Fibroblast of villous mesenchyme (primary cell): Measurements from ENCODE around the gene CDH23. TPM values are rescaled to one million over a fixed set of nuclear protein-coding genes. Genes with fewer than 3 reads are reported as not detected.

Experiments
- DNase-seq: peaks from one replicate; pipeline ENCODE4 v3.0.0-alpha.2; 2010; ENCODE audit warnings: low read depth
- H3K4me3 ChIP-seq: 2 replicates; pipeline ENCODE4 v1.5.1; 2011; ENCODE audit warnings: low read depth, mild to moderate bottlenecking, low read length
- total RNA-seq: library from RNA; depleted of rRNA; stranded (reverse); fragments of >200 nt; gene quantifications from 2 replicates; pipeline ENCODE4 v1.2.3, GENCODE V29; 2012
- TF ChIP-seq, protein P1 (sequence below): IDR thresholded peaks from 2 replicates; pipeline ENCODE4 v1.5.1; 2012; ENCODE audit warnings: low read depth, mild to moderate bottlenecking, low read length; ENCODE audit not compliant: insufficient read depth

Gene CDH23
- total RNA-seq, 1 donor = under 0.01 TPM

DNA sequence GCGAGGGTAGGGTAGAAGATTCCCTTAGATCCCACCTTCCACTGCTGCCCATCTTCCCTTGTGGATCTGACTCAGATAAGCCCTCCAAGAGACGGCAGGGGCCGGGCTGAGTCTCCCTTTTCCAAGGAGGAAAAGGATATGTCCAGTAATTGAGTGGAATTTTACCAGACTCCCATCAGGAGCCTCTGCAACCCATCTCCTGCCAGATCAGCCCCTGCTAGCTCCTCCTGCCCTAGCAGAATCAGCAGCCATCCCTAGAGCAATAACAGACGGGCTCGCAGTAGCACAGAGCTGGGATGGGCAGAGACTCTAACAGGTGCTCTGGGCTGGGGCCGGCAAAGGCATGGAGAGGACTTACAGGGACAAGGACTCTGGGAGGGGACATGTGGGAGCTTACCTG lies 249.3 kb downstream of the CDH23 start:
- TF ChIP-seq, protein P1, sequence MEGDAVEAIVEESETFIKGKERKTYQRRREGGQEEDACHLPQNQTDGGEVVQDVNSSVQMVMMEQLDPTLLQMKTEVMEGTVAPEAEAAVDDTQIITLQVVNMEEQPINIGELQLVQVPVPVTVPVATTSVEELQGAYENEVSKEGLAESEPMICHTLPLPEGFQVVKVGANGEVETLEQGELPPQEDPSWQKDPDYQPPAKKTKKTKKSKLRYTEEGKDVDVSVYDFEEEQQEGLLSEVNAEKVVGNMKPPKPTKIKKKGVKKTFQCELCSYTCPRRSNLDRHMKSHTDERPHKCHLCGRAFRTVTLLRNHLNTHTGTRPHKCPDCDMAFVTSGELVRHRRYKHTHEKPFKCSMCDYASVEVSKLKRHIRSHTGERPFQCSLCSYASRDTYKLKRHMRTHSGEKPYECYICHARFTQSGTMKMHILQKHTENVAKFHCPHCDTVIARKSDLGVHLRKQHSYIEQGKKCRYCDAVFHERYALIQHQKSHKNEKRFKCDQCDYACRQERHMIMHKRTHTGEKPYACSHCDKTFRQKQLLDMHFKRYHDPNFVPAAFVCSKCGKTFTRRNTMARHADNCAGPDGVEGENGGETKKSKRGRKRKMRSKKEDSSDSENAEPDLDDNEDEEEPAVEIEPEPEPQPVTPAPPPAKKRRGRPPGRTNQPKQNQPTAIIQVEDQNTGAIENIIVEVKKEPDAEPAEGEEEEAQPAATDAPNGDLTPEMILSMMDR = no peak
- no peak for DNase-seq
- H3K4me3 ChIP-seq = no peak overlapping the region

DNA sequence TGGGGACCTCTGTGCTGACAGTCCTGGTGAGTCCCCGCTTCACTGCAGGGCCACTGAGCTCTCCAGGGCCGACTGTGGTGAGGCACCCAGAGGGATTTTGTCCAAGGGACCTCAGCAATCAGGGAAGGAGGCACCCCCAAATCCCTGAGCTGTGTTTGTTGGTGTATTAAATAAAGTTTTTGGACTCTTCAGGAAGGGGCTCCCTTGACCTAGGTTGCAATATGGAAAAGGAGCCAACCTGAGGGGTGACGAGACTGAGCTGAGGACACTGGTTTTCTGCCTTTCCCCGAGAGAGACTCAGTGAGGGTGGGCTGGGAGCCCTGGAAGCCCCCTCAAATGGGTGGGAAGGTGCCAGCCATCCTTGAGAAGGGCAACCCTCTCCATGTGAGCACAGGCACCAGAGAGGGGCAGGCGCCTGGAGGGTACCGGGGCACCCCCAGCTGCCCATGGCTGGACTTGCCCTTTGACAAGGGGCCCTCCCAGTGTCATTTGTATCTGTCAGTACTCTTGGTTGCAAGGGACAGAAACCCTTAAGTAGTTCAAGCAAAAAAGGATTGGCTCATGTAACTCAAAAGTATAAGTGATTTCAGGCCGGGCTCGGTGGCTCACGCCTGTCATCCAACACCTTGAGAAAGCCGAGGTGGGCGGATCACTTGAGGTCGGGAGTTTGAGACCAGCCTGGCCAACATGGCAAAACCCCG lies 250.0 kb downstream of the CDH23 start:
- TF ChIP-seq, protein P1 = no peak
- no peak for DNase-seq
- H3K4me3 ChIP-seq = no peak overlapping the region

- TF ChIP-seq, protein P1 = peak; percentile 30
- no peak for DNase-seq
- no peak overlapping the region for H3K4me3 ChIP-seq
Measured at GRCh38 chr10:71647526-71648253, 251.0 kb downstream of the CDH23 start.

- DNase-seq = no peak
- H3K4me3 ChIP-seq = no peak overlapping the region
- TF ChIP-seq, protein P1 = no peak
Measured at GRCh38 chr10:71648254-71648932, 251.7 kb downstream of the CDH23 start.

DNA sequence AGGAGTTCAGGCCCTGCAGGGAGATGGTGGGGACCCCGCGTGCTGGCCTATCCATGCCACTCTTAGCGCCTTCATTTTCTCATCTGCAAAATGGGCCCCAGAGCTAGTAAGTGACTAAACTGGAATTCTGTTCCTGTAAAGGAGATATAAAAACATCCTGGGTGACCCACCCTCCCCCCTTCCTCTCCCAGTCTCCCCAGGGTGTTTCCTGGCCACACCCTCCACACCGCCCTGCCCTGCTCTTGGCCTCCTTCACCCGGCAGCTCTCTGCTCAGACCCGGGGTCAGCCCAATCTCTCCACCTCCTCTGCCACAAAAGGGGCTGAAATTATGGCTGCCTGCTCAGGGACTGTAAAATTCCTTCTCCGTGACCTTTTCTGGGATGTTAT lies 252.2 kb downstream of the CDH23 start:
- no peak overlapping the region for H3K4me3 ChIP-seq
- DNase-seq = no peak
- TF ChIP-seq, protein P1 = no peak

- H3K4me3 ChIP-seq = no peak overlapping the region
- TF ChIP-seq, protein P1 = no peak
- no peak for DNase-seq
Measured at GRCh38 chr10:71649631-71650030, 252.9 kb downstream of the CDH23 start.
